Effector memory CD8-positive, alpha-beta T cell (primary cell): Measurements from ENCODE around the gene SIAH3.

Source experiments
- ATAC-seq: fragments of 150-1000 bp; cut with Tn5 transposase; replicated peaks from 2 replicates; pipeline ENCODE4 v1.10.0; 2021; ENCODE audit warnings: mild to moderate bottlenecking, moderate library complexity
- DNase-seq, 3 experiments: peaks; one replicate each; pipeline ENCODE4 v3.0.0; 2021
- H3K27ac Mint-ChIP-seq, 2 donors: one replicate each; pipeline ENCODE4 v1.8.0; 2022; ENCODE audit warnings: mild to moderate bottlenecking in 2 of 2, mixed read lengths in 2 of 2, moderate library complexity in 2 of 2
- H3K27me3 Mint-ChIP-seq, 2 donors: one replicate each; pipeline ENCODE4 v1.8.0; 2022; ENCODE audit warnings: mixed read lengths in 2 of 2
- H3K36me3 Mint-ChIP-seq: one replicate; pipeline ENCODE4 v1.8.0; 2022; ENCODE audit warnings: mild to moderate bottlenecking, moderate library complexity, mixed read lengths; ENCODE audit not compliant: insufficient read depth
- H3K4me1 Mint-ChIP-seq, 2 donors: one replicate each; pipeline ENCODE4 v1.8.0; 2022; ENCODE audit warnings: low read depth in 2 of 2, mixed read lengths in 2 of 2
- H3K4me3 Mint-ChIP-seq, 2 donors: one replicate each; pipeline ENCODE4 v1.8.0; 2022; ENCODE audit warnings: mild to moderate bottlenecking in 2 of 2, mixed read lengths in 2 of 2, moderate library complexity in 2 of 2
- H3K9me3 Mint-ChIP-seq, 2 donors: one replicate each; pipeline ENCODE4 v1.8.0; 2022; ENCODE audit warnings: mixed read lengths in 2 of 2

Gene SIAH3

GRCh38 chr13:45850027-45850613, 1.4 kb downstream of the SIAH3 start:
- Mint-ChIP-seq H3K27ac (no peak overlapping the region), H3K9me3 (peaks cover 0 to 4% of the 10 kb centered on the region in 2 donors), H3K27me3 (peaks cover 70 to 93% of the 10 kb centered on the region in 2 donors), H3K4me1 (peaks cover 27 to 34% of the 10 kb centered on the region in 2 donors), H3K4me3 (peak overlapping the region; percentile 70 to 78), H3K36me3 (no peaks in the 10 kb centered on the region)
- no peak for DNase-seq
- ATAC-seq = no peak

GRCh38 chr13:45849408-45849807, 2.1 kb downstream of the SIAH3 start:
- Mint-ChIP-seq H3K27ac (no peak overlapping the region), H3K27me3 (peaks cover 64 to 91% of the 10 kb centered on the region in 2 donors), H3K4me1 (peaks cover 27 to 34% of the 10 kb centered on the region in 2 donors), H3K36me3 (no peaks in the 10 kb centered on the region), H3K4me3 (no peak overlapping the region), H3K9me3 (peaks cover 0 to 4% of the 10 kb centered on the region in 2 donors)
- no peak for ATAC-seq
- DNase-seq = no peak

GRCh38 chr13:45847554-45848224, 3.9 kb downstream of the SIAH3 start:
- peak in 2 of 3 experiments; percentile 6 to 9 for DNase-seq
- no peaks in the 10 kb centered on the region for H3K9me3 Mint-ChIP-seq
- peak overlapping the region; percentile 5 to 83 for H3K27ac Mint-ChIP-seq
- H3K4me3 Mint-ChIP-seq = peak overlapping the region; percentile 54 to 61
- H3K27me3 Mint-ChIP-seq = peaks cover 57 to 91% of the 10 kb centered on the region in 2 donors
- no peaks in the 10 kb centered on the region for H3K36me3 Mint-ChIP-seq
- peaks cover 27 to 34% of the 10 kb centered on the region in 2 donors for H3K4me1 Mint-ChIP-seq
- ATAC-seq = peak; percentile 74

GRCh38 chr13:45846681-45847080, 4.9 kb downstream of the SIAH3 start:
- ATAC-seq (no peak), DNase-seq (no peak)
- H3K9me3 Mint-ChIP-seq = no peaks in the 10 kb centered on the region
- no peak overlapping the region for H3K27ac Mint-ChIP-seq
- H3K4me3 Mint-ChIP-seq = no peak overlapping the region
- H3K4me1 Mint-ChIP-seq = peaks cover 27 to 30% of the 10 kb centered on the region in 2 donors
- peaks cover 47 to 81% of the 10 kb centered on the region in 2 donors for H3K27me3 Mint-ChIP-seq
- H3K36me3 Mint-ChIP-seq = no peaks in the 10 kb centered on the region

- H3K4me1 Mint-ChIP-seq = no peaks in the 10 kb centered on the region
- peak overlapping the region in 1 of 2 donors; percentile 36 for H3K27ac Mint-ChIP-seq
- H3K36me3 Mint-ChIP-seq = no peaks in the 10 kb centered on the region
- H3K27me3 Mint-ChIP-seq = peaks cover 0 to 3% of the 10 kb centered on the region in 2 donors
- no peaks in the 10 kb centered on the region for H3K9me3 Mint-ChIP-seq
- ATAC-seq (no peak), DNase-seq (no peak)
- no peak overlapping the region for H3K4me3 Mint-ChIP-seq
These were observed 13.3 kb downstream of the SIAH3 start for GRCh38 chr13:45838171-45838745.

- Mint-ChIP-seq H3K27me3 (peaks cover 0 to 2% of the 10 kb centered on the region in 2 donors), H3K4me3 (no peak overlapping the region), H3K4me1 (no peaks in the 10 kb centered on the region), H3K27ac (no peak overlapping the region), H3K9me3 (no peaks in the 10 kb centered on the region), H3K36me3 (no peaks in the 10 kb centered on the region)
- ATAC-seq (no peak), DNase-seq (no peak)
These were observed 14.4 kb downstream of the SIAH3 start for GRCh38 chr13:45837111-45837510.

- H3K9me3 Mint-ChIP-seq = no peaks in the 10 kb centered on the region
- no peaks in the 10 kb centered on the region for H3K4me1 Mint-ChIP-seq
- DNase-seq = no peak
- ATAC-seq = no peak
- H3K27ac Mint-ChIP-seq = no peak overlapping the region
- no peaks in the 10 kb centered on the region for H3K36me3 Mint-ChIP-seq
- peaks cover 8 to 28% of the 10 kb centered on the region in 2 donors for H3K27me3 Mint-ChIP-seq
- H3K4me3 Mint-ChIP-seq = no peak overlapping the region
These were observed 17.1 kb downstream of the SIAH3 start for GRCh38 chr13:45834411-45834994.

GRCh38 chr13:45833663-45834375, 17.7 kb downstream of the SIAH3 start:
- no peak overlapping the region for H3K4me3 Mint-ChIP-seq
- ATAC-seq (no peak), DNase-seq (no peak)
- H3K9me3 Mint-ChIP-seq = no peaks in the 10 kb centered on the region
- no peak overlapping the region for H3K27ac Mint-ChIP-seq
- peaks cover 8 to 29% of the 10 kb centered on the region in 2 donors for H3K27me3 Mint-ChIP-seq
- H3K36me3 Mint-ChIP-seq = no peaks in the 10 kb centered on the region
- H3K4me1 Mint-ChIP-seq = no peaks in the 10 kb centered on the region

GRCh38 chr13:45833242-45833641, 18.3 kb downstream of the SIAH3 start:
- Mint-ChIP-seq H3K27me3 (peaks cover 8 to 29% of the 10 kb centered on the region in 2 donors), H3K27ac (no peak overlapping the region), H3K4me3 (no peak overlapping the region), H3K4me1 (no peaks in the 10 kb centered on the region), H3K36me3 (no peaks in the 10 kb centered on the region), H3K9me3 (no peaks in the 10 kb centered on the region)
- DNase-seq = no peak
- no peak for ATAC-seq

GRCh38 chr13:45831851-45832250, 19.7 kb downstream of the SIAH3 start:
- no peak overlapping the region for H3K4me3 Mint-ChIP-seq

GRCh38 chr13:45830121-45830520, 21.4 kb downstream of the SIAH3 start:
- no peak overlapping the region for H3K27ac Mint-ChIP-seq
- no peaks in the 10 kb centered on the region for H3K36me3 Mint-ChIP-seq
- DNase-seq (no peak), ATAC-seq (no peak)
- H3K9me3 Mint-ChIP-seq = no peaks in the 10 kb centered on the region
- H3K27me3 Mint-ChIP-seq = peaks cover 8 to 29% of the 10 kb centered on the region in 2 donors
- no peak overlapping the region for H3K4me3 Mint-ChIP-seq
- no peaks in the 10 kb centered on the region for H3K4me1 Mint-ChIP-seq

More at GRCh38 chr13:45831851-45832250, 19.7 kb downstream of the SIAH3 start:
- no peaks in the 10 kb centered on the region for H3K9me3 Mint-ChIP-seq
- no peak overlapping the region for H3K27ac Mint-ChIP-seq
- H3K36me3 Mint-ChIP-seq = no peaks in the 10 kb centered on the region
- DNase-seq (no peak), ATAC-seq (no peak)
- no peaks in the 10 kb centered on the region for H3K4me1 Mint-ChIP-seq
- H3K27me3 Mint-ChIP-seq = peaks cover 8 to 29% of the 10 kb centered on the region in 2 donors

GRCh38 chr13:45828256-45828968, 23.1 kb downstream of the SIAH3 start:
- Mint-ChIP-seq H3K36me3 (no peaks in the 10 kb centered on the region), H3K4me3 (no peak overlapping the region), H3K4me1 (no peaks in the 10 kb centered on the region), H3K27me3 (peaks cover 8 to 29% of the 10 kb centered on the region in 2 donors), H3K9me3 (no peaks in the 10 kb centered on the region), H3K27ac (no peak overlapping the region)
- ATAC-seq (no peak), DNase-seq (no peak)

GRCh38 chr13:45827318-45827717, 24.2 kb downstream of the SIAH3 start:
- ATAC-seq (no peak), DNase-seq (no peak)
- Mint-ChIP-seq H3K4me3 (no peak overlapping the region), H3K36me3 (no peaks in the 10 kb centered on the region), H3K9me3 (no peaks in the 10 kb centered on the region), H3K4me1 (no peaks in the 10 kb centered on the region), H3K27ac (no peak overlapping the region), H3K27me3 (peaks cover 8 to 29% of the 10 kb centered on the region in 2 donors)
